Activated effector memory CD4-positive, alpha-beta T cell treated with Interleukin-2 at 50 U/mL for 16 hours (primary cell): Measurements from ENCODE around the gene MEGF6.

Experiments
- DNase-seq: peaks from one replicate; pipeline ENCODE4 v3.0.0-alpha.2; 2020

The MEGF6 gene

GRCh38 chr1:3645666-3646355 lies 34.5 kb upstream of the MEGF6 start:
- DNase-seq = no peak

DNA sequence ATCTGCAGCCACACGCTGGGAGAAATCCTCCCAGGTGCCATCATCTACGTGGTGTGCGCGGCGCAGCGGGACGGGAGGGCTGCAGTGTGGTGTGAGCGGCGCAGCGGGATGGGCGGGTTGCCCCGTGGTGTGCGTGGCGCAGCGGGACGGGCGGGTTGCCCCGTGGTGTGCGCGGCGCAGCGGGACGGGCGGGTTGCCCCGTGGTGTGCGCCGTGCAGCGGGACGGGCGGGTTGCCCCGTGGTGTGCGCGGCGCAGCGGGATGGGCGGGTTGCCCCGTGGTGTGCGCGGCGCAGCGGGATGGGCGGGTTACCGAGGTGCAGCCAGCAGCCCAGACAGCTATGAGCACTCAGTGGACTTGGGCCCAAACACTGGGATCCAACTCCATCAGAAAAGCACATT lies 33.9 kb upstream of the MEGF6 start:
- DNase-seq = no peak

GRCh38 chr1:3644273-3644672 lies 33.0 kb upstream of the MEGF6 start:
- no peak for DNase-seq

DNA sequence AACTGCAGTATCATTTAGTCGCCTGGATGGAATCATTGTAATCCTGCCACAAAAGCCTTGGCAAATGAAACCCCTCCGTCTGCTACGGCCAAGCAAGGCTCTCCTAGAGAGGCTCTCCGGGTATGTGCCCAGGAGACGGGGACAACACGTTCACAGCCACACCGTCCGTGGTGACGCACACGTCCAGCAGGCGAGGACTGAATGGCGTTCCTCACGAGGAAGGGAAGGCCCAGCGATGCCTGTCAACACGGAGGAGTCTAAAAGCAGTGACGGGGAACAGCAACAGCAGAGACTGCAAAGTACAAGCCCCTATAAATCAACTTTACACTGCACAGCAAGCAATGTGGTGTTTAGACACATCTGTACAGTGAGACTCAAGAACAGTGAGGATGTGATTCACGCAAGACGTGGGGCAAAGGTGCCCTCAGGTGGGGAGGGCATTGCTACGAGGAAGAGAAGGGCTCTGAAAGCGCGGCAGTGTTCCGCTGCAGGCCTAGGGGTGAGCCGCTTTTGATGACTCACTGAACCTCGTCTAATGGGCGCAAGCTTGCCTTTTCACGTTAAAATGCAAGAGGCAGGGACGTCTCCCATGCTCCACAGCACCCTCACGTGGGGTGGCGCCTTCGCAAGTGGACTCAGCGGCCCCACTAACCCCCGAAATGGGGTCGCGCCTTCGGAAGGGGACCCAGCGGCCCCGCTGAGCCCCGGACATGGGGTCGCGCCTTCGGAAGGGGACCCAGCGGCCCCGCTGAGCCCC lies 31.8 kb upstream of the MEGF6 start:
- no peak for DNase-seq

GRCh38 chr1:3641816-3642215 lies 30.5 kb upstream of the MEGF6 start:
- no peak for DNase-seq

DNA sequence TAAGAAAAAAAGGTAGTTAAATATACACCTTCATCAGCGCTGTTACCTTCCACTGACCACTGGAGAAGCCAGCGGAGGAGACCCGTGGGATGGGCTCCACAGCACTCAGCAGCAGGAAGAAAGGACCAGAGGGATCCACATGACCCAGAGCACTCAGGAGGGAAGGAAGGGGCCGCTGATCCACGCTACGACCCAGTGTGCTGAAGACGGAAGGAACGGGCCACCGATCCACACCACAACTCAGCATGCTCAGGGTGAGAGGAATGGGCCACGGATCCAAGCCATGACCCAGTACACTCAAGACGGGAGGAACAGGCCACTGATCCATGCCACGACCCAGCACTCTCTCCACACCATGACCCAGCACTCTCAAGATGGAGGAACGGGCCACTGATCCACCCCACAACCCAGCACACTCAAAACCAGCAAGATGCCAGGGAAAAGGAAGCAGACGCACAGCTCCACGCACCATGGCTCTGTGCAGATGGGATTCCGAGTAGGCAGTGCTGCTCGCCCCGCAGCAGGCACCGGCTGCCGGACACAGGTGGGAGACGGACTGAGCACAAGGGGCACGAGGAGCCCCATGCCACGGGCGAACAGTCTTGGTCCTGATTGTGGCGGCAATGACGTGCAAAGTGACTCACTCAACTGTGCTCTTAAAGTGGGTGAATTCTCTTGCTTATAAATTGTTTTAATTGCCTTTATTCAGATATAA lies 29.9 kb upstream of the MEGF6 start:
- DNase-seq = no peak

DNA sequence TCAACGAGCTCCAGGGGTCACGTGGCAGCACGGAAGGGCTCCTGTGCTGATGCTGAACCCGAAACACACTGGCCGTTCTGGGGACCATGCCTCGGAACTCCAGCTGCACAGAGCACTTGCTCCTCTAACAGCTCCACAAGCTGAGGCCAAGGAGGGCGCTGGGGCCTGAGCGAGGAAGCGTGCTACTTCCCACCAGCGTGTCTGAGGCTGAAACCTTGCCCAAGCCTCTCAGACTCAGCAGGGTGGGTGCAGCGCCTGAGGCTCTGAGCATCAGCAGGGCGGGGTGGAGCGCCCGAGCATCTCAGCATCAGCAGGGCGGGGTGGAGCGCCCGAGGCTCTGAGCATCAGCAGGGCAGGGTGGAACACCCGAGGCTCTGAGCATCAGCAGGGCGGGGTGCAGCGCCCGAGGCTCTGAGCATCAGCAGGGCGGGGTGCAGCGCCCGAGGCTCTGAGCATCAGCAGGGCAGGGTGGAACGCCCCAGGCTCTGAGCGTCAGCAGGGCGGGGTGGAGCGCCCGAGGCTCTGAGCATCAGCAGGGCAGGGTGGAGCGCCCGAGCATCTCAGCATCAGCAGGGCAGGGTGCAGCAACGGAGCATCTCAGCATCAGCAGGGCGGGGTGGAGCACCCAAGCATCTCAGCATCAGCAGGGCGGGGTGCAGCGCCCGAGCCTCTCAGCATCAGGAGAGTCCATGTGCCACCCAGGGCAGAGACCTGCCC lies 29.0 kb upstream of the MEGF6 start:
- DNase-seq = no peak

GRCh38 chr1:3639397-3639911 lies 28.1 kb upstream of the MEGF6 start:
- DNase-seq = no peak

DNA sequence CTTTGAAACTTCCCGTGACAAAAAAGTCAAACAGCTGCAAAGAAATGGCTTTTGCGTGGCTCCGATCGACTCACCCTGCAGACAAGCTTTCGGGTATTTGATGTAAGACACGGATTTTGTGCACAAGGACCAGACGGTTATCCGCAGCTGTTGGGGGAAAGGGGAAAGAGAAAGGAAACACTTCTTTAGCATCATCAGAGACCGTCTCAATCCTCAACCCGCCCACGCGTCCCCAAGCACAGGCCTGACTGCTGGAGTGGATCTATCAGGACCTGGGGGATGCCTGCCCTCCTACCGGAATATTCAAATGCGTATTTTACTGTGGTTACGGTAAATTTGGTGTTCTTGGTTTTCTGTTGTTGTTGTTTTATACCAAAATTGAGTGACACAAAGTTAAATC lies 27.4 kb upstream of the MEGF6 start:
- no peak for DNase-seq

DNA sequence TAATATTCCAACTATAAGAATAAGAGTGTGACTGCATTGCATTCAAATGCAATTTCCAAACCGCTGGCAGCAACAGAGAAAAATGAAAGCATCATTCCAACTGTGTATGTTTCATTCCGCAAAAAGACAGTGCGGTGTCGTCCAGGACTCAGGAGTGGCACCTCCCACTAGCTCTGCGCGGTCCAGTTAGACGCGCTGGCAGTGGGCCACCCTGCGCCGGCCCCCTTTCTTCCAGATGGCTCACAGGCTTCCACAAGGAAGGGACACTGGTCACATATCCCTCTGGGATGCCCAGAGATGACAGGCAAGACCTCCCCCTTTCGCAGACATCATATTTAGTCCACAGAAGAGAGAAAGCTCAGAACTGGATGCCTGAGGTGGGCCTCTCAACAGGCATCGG lies 26.7 kb upstream of the MEGF6 start:
- no peak for DNase-seq

DNA sequence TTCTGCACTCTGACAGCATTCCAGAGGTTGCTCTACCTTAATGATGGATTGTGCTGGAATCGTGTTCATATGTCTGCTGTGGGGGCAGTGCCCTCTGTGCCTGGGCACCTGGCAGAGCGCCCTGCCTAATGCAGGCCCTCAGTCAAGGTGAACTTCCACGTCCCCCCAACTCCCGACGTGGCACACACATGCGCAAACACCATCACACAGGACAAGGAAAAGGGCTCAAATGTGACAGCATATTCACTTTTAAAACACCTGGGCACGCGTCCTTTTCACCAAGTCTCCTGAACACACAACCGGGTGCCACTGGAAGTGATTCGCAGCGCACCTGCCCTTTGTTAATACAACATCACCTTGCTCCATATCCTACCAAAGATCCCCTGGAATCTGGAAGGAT lies 25.2 kb upstream of the MEGF6 start:
- DNase-seq = no peak

GRCh38 chr1:3636080-3636479 lies 24.8 kb upstream of the MEGF6 start:
- DNase-seq = no peak

DNA sequence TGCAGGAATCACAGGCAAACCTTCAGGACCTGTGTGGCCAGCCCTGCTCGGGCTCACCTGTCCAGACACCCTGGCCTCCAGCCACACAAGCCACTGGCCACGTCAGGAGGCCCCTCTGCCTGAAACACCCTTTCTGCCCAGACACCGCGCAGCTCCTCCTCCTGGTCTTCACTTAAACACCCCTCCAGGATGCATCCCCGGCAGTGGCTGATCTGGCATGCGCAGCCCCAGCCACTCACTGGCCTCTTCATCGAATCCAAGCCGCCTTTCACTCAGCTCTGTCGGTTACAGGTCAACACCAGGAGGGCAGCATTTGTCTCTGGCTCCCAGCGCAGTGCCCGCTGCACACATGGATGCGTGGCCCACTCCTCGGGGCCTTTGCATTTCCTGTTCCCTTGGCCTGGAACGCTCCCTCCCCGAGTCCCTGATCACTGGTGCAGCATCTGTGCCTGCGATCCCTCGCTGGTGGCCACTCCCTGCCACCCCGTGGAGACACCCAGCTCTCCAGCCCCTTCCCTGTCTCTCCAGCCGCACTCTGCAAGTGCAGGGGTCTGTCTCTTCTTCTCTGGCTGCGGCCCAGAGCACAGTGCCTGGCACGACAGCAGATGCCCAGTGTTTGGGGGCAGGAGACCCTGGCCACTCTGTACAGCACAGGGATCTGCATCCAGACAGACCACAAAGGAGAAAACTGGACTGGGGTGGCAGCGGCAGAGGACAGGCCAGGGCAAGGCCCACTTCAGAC lies 22.9 kb upstream of the MEGF6 start:
- no peak for DNase-seq

- DNase-seq = no peak
Measured at GRCh38 chr1:3633344-3634058, 22.2 kb upstream of the MEGF6 start.

DNA sequence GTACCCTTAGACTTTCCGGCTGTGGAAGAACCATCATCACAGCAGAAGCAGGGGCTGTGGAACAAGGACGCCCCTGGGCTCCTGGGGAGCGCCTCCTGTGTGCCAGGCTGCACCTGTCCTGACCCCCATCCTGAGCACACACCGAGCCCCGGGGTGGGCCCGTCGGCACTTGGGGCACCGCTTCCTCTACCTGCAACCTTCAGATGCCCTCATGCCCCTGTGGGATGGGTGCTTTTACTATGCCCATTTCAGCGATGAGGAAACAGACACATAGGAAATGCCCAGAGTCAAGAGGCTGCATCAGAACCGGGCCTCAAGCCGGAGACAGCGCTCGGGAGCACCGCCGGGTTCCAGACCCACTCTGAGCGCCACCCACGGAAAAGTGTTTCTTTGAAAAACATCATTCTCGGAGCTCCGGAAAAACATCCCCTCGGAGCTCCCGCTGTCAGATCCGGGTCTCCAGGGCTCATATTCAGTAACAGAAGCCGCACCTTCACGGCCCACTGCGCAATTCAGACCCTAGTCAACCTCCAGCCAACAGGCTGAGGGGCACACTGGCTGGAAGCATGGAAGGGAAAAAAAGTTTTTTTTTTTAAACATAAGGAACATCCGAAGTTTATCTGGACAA lies 21.5 kb upstream of the MEGF6 start:
- no peak for DNase-seq

DNA sequence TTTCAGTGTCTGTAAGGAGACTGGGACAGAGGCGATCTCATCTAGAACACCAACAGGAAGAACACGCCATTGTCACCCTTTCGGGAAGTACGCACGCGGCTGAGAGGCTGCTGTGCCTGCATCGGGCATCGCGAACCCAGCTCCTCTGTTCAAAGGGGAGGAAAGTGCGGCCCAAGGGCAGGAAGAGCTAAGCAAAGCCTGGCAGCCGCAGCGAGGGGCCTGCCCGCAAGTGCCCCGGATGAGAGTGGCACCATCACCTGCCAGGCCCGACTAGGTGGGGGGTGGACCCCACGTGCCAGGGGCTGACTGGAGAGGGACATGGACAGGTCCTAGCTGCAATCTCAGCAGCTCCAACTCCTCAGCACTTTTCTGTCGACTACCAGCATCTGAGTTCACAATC lies 21.0 kb upstream of the MEGF6 start:
- DNase-seq = no peak

DNA sequence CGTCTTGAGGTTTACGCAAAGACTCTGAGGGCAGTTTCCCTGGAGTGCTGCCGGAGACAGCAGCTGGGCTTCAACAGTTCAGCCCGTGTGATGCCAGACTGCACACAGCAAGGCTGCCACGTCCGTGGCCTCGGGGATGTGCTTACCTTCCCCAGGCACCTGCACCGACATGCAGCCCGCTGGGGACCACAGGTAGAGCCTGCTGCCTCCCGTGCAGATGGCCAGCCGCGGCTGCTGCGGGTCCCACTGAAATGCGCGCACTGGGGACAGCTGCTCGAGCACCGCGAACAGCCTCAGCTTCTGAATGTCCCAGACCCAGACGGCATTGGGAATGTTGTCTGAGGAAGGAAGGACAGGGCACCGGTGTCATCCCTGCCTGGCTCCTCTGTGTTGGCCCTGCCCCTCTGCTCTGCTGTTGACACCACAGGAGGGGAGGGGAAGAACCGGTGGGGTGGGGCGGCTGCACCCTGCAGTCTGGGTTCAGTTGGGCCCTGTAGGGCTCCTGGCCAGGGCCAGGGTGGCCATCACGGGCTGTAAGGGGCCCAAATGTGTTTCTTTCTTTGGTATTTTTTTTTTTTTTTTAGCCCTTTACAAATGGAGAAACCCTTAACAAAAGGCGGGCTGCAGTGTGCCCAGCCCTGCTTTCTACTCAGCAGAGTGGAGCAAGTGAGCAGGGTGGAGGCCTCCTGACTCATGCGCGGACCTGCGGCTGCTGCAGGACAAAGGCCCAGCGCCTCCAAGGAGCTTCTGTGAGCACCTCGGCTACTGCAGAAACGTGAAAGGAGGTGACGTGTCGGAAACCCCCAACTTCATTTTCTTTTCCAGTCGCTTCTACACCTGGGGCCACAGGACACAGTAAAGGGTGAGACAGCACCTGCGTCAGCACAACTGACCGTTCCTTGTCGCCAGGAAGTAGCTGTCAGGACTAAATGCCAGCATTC lies 20.3 kb upstream of the MEGF6 start:
- no peak for DNase-seq

- DNase-seq = no peak
Measured at GRCh38 chr1:3630914-3631313, 19.6 kb upstream of the MEGF6 start.

DNA sequence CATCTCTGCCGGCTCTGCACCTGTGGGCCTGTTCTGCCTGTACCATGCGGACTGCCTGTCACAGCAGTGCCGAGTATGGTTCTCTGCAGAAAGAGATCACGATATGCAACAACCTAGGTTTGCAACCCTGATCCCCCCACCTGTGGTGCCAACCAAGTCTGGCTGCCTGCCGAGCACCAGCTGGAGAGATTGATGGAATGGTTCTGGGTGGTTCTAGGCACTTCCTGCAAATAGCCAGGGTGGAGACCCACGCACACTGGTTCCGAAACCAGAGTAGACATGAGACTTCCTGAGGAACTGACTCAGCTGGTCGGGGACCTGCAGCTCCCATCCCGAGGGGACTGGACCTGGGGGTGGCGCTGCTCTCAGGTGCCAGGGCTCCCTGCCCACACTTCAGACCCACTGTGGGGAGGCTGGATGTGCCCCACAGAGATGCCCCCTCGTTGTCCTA lies 18.9 kb upstream of the MEGF6 start:
- DNase-seq = no peak

GRCh38 chr1:3629561-3630160 lies 18.4 kb upstream of the MEGF6 start:
- DNase-seq = no peak
